ENCODE measurements around the gene TMUB1. TPM values are rescaled to one million over a fixed set of nuclear protein-coding genes. Genes with fewer than 3 reads are reported as not detected.

TMUB1 gene
- total RNA-seq, 2 experiments from 2014 or later = 56.0 to 59.6 TPM

DNA sequence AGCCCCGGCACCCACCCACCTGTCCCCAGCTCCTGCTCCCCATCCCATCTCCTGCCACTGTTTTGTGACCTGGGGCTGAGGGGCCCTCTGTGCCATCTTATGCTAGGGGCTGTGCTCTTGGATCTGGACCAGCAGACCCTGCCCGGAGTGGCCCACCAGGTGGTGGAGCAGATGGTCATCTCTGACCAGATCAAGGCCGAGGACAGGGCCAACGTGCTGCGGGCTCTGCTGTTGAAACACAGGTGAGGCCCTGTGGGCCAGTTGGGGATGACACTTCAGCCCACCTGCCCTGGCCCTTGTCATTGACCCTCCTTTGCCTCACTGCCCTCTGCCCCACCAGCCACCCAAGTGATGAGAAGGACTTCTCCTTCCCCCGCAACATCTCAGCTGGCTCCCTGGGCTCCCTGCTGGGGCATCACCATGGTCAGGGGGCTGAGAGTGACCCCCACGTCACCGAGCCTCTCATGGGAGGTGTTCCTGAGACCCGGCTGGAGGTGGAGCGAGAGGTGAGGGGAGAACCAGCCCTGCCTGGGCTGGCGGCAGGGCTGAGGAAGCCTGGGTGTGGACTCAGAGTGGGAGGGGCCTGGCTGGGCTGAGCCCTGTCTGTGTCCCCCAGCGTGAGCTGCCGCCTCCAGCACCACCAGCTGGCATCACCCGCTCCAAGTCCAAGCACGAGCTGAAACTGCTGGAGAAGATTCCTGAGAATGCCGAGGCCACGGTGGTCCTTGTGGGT, 13.3 kb downstream of the TMUB1 start:
- POLR2A ChIA-PET = no interaction called here
- Histone ChIP-seq H3K9me2 (ENCODE audit: insufficient read depth, low read length) (no peaks in the 10 kb centered on the region), H3K9me3 (ENCODE audit: low read length) (no peaks in the 10 kb centered on the region), H3K4me1 (ENCODE audit: insufficient read depth, low read length, poor library complexity, severe bottlenecking) (no peaks in the 10 kb centered on the region), H3K4me2 (ENCODE audit: low read length) (no peak overlapping the region), H4K20me1 (ENCODE audit: insufficient read depth, low read length) (no peaks in the 10 kb centered on the region), H3K27ac (ENCODE audit: low read depth, low read length, poor library complexity, severe bottlenecking) (no peak overlapping the region), H3K36me3 (ENCODE audit: insufficient read depth, low read length) (peaks cover 80% of the 10 kb centered on the region), H3K4me3 (ENCODE audit: low read depth, low read length, poor library complexity, severe bottlenecking) (no peak overlapping the region), H2AFZ (ENCODE audit: low read length) (no peak overlapping the region), H3K79me2 (ENCODE audit: insufficient read depth, low read depth, low read length) (no peaks in the 10 kb centered on the region)
- TF ChIP-seq EZH2phosphoT487 (IDR thresholded peaks at IDR 0.05; ENCODE audit: borderline replicate concordance, low read depth, low read length) = no peak
- TF ChIP-seq, protein P1, sequence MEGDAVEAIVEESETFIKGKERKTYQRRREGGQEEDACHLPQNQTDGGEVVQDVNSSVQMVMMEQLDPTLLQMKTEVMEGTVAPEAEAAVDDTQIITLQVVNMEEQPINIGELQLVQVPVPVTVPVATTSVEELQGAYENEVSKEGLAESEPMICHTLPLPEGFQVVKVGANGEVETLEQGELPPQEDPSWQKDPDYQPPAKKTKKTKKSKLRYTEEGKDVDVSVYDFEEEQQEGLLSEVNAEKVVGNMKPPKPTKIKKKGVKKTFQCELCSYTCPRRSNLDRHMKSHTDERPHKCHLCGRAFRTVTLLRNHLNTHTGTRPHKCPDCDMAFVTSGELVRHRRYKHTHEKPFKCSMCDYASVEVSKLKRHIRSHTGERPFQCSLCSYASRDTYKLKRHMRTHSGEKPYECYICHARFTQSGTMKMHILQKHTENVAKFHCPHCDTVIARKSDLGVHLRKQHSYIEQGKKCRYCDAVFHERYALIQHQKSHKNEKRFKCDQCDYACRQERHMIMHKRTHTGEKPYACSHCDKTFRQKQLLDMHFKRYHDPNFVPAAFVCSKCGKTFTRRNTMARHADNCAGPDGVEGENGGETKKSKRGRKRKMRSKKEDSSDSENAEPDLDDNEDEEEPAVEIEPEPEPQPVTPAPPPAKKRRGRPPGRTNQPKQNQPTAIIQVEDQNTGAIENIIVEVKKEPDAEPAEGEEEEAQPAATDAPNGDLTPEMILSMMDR (conservative IDR thresholded peaks at IDR 0.05; ENCODE audit: low read length) = no peak
- intact Hi-C loops (cut with micrococcal nuclease; ENCODE audit: unreplicated experiment) = no loop called here
- CTCF ChIA-PET (ENCODE audit: unreplicated experiment) = no interaction called here
- DNase-seq (ENCODE audit: low spot score) = no peak
- BruUV-seq (replicated peaks) = no TSS peak

DNA sequence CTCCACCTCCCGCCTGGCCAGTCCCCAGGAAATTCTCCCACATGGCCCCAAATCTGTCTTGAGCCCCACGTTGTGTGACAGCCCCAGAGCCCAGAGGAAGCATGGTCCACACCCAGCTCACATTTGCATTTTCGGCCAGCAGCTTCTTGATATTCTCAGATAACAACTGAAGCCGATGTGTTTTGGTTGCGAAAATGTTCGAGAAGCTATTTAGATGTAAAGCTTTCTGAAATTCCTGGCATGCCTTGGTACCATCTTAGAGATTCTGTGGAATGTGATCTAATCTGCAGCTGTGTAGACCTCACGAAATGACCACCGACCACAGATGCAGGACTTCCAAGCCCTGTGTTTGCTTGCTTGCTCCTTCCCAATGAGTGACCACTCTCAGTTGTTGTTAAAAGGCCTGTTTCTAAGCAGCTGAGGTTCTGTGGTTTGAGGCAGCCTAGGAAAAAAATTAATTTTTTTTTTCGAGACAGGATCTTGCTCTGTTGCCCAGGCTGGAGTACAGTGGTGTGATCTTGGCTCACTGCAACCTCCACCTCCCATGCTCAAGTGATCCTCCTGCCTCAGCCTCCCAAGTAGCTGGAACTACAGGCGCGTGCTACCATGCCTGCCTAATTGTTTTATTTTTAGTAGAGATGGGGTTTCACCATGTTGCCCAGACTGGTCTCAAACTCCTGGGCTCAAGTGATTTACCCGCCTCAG, 15.1 kb downstream of the TMUB1 start:
- no peaks in the 10 kb centered on the region for H3K9me3 ChIP-seq (ENCODE audit: low read length)
- CTCF ChIA-PET (ENCODE audit: unreplicated experiment) = no interaction called here
- H3K27ac ChIP-seq (ENCODE audit: low read depth, low read length, poor library complexity, severe bottlenecking) = no peak overlapping the region
- no peaks in the 10 kb centered on the region for H3K9me2 ChIP-seq (ENCODE audit: insufficient read depth, low read length)
- no peak overlapping the region for H3K4me2 ChIP-seq (ENCODE audit: low read length)
- H3K4me1 ChIP-seq (ENCODE audit: insufficient read depth, low read length, poor library complexity, severe bottlenecking) = no peaks in the 10 kb centered on the region
- no peaks in the 10 kb centered on the region for H3K79me2 ChIP-seq (ENCODE audit: insufficient read depth, low read depth, low read length)
- H3K36me3 ChIP-seq (ENCODE audit: insufficient read depth, low read length) = peaks cover 73% of the 10 kb centered on the region
- intact Hi-C loops (cut with micrococcal nuclease; ENCODE audit: unreplicated experiment) = no loop called here
- H2AFZ ChIP-seq (ENCODE audit: low read length) = no peak overlapping the region
- no peak for TF ChIP-seq EZH2phosphoT487 (IDR thresholded peaks at IDR 0.05; ENCODE audit: borderline replicate concordance, low read depth, low read length)
- TF ChIP-seq, protein P1 (conservative IDR thresholded peaks at IDR 0.05; ENCODE audit: low read length) = no peak
- no peaks in the 10 kb centered on the region for H4K20me1 ChIP-seq (ENCODE audit: insufficient read depth, low read length)
- no peak overlapping the region for H3K4me3 ChIP-seq (ENCODE audit: low read depth, low read length, poor library complexity, severe bottlenecking)
- BruUV-seq (replicated peaks) = no TSS peak
- no peak for DNase-seq (ENCODE audit: low spot score)
- POLR2A ChIA-PET = no interaction called here

Measured in OCI-LY7 (cell line).